Measurements from ENCODE around the gene SMIM13. TPM values are rescaled to one million over a fixed set of nuclear protein-coding genes. Genes with fewer than 3 reads are reported as not detected.

The SMIM13 gene
- total RNA-seq, 1 experiment from 2014 or later, result 17.7 TPM

DNA sequence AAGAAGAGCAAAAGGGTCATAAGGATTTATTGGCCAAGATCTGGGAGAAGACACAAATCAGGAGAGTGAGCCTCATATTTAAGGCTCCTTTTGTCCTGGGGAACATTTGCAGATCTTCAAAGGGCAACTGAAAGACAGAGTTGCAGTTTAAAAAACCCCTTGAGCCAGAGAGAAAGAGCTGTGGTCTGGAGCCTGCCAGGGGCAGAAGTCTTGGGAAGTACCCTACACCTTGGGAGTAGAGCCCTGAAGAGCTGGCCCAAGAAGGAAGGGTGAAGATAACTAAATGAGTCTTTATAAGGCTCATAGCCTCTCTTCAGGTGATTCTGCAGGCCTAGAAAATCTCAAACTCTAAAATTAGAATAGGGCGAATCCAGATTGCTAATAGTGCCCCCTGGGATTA lies 57.9 kb downstream of the SMIM13 start:
- no peak for DNase-seq (ENCODE audit: low read depth)

GRCh38 chr6:11152581-11152980 lies 58.9 kb downstream of the SMIM13 start:
- DNase-seq (ENCODE audit: low read depth), result no peak

GRCh38 chr6:11153447-11153846 lies 59.8 kb downstream of the SMIM13 start:
- DNase-seq (ENCODE audit: low read depth), result no peak

DNA sequence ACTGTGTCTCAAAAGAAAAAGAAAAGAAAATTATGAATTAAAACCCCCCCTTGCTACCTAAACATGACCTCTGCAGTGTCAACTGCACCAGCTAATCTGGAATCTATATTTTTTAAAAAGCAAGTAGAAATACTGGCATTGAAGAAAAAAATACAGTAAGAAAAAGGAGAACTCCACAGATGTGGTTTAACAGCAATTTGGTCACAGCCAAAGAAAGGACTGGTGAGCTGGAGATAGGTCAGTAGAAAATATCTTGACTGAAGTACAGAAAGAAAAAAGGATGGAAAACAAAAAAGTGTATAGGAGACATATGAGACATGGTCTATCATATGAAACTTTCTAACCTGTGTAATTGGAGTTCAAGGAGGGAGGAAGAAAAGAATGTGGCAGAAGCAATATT lies 62.0 kb downstream of the SMIM13 start:
- no peak for DNase-seq (ENCODE audit: low read depth)

- no peak for DNase-seq (ENCODE audit: low read depth)
These were observed 66.6 kb downstream of the SMIM13 start for GRCh38 chr6:11160199-11160598.

DNA sequence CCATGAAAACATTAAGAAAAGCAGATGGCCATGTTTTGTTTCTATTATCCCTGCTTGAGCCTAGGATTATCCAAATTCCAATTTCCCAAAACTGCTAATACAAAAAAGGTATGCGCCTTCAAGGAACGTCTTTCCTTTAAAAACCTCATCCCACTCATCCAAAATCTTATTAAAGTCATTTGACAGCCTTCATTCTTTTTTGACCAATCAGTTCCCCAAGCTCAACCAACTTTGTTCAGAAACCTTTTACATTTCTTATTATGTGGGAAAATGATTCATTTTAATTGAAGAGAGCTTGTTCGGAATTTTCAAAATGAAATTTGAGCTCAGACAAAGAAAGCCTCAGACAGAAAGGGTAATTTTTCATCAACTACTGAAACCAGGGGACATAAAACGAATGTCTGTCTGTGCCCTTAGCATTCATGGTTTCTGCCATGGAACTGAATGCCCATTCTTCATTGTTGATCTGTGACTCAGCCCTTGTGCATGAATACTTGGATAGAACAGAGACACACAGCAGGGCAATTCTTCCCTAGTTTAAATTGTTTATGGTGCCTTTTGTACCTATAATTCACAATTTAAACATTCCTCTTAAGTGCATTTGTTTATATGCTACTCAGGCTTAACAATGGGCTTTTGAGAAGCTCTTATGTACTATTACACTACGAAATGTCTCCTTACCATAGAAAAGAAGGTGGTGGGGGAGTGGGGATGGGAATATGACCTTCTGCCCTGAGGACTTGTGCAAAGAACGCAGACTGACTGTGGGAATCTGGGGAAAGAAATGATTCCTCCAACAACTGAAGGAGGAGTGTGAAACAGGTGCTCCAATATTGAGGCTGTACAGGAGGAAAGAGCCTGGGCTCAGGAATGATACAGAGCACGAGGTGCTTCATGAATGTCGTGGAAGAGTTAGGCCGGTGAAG lies 67.7 kb downstream of the SMIM13 start:
- peak; percentile 63 for DNase-seq (ENCODE audit: low read depth)

- DNase-seq (ENCODE audit: low read depth), result no peak
These were observed 68.6 kb downstream of the SMIM13 start for GRCh38 chr6:11162262-11162661.

DNA sequence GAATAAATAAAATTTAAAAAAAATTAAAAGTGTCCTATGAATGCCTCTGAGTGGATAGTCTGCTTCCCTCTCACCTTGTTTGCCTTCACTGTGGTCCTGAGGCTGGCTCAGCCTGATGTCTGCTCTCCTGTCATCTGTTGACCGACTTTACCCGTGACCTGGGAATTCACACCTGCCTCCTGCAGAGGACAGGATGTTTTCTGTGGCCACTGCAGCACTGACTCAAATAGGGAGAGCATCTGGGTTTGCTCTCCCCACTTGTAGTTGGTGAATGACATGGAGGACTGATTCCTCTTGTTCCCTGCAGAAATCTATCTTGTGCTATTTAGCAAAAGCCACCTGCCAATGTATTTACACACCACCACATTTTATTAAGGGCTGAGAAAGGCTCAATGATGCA lies 70.3 kb downstream of the SMIM13 start:
- DNase-seq (ENCODE audit: low read depth), result no peak

GRCh38 chr6:11164717-11165646 lies 71.3 kb downstream of the SMIM13 start:
- no peak for DNase-seq (ENCODE audit: low read depth)

DNA sequence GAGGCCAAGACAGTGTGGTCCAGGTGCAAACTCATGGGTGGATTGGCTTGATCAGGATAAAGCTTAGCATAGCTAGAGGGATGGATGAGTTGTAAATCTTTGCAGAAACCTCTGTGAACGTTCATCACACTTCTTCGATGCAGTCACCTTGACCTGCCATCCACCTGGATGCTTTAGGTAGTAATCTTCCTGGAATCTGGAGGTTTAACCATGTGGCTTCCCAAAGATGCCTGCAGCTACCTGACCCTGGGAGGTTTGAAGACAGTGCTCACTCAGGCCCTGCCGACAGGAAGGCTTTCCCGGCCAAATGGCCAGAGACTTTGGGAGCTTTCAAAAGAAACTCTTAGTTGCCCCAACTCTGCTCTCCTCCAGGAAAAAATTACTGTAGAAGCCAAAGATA lies 73.3 kb downstream of the SMIM13 start:
- DNase-seq (ENCODE audit: low read depth), result no peak

- no peak for DNase-seq (ENCODE audit: low read depth)
These were observed 74.5 kb downstream of the SMIM13 start for GRCh38 chr6:11168091-11168635.

- no peak for DNase-seq (ENCODE audit: low read depth)
These were observed 78.3 kb downstream of the SMIM13 start for GRCh38 chr6:11171952-11172351.

DNA sequence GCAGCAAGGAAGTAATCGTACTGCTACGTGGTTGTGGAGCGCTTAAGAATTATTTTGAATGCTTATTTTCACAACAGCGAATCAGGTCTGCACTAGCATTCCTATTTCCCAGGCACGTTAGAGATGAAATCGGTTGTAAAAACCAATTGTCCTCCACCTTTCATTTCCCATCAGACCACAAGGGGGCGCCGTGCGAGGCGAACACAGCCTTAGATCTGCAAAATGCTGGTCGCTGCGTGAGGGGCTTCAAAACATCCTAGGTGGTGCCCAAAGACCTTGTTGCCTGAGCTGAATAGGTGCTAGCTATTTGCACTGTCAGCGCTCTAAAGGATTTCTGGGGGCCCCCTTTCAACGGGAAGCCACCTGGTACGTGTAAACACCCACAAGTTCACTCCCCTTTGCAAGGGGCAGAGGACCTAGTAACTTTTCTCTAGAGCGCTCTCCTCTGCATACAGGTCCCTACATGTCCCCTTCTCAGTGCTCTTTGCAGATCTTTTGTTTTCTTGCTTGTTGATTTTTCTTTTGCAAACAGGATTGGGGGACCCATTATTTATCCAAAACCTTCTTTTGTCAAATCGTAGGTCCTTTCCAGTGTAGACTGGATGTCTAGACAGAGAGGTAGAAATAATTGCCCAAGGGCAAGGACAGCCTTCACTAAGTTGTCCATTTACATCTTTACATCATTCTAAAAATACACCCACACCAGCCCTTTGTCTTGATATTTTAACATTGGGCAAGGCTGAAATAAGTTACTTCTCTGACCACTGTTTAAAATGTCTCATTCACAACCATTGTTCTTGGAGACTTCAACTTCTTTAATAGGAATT lies 79.1 kb downstream of the SMIM13 start:
- no peak for DNase-seq (ENCODE audit: low read depth)

DNA sequence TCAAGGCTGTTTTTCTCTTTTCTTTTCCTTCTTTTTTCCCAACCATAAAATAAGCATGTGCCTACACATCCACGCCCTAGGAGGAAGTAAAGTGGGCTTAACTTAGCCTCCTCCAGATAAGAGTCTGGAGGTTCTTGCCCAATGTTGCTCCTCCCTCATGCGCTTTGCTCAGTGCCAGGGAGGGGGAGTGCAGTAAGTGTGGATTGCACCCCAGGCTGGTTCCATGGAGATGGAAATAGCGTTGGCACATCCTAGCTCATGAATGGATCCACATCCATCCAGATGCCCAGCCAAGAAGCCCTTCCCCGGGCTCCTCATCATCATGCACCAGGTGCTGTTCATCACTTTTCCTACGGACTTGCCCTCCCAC lies 80.6 kb downstream of the SMIM13 start:
- DNase-seq (ENCODE audit: low read depth), result no peak

DNA sequence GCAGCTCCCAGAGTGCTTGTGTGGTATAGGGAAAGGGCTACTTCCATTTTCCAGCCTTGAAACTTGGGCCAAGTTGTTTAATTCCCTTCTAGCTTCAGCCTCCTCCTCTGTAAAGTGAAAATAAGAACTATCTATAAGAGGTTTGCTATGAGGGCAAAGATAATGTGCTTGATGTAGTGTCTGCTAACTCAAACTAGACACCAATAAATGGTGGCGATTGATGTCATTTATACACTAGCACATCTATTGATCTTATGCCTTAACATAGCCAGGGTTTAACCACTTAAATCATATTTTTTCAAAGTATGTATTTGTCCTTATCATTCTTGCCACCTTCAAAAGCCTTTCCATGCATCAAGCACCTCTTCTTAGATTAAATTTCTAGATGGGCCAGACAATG lies 83.6 kb downstream of the SMIM13 start:
- DNase-seq (ENCODE audit: low read depth), result no peak

- no peak for DNase-seq (ENCODE audit: low read depth)
These were observed 85.4 kb downstream of the SMIM13 start for GRCh38 chr6:11179088-11179418.

GRCh38 chr6:11179419-11180202 lies 86.0 kb downstream of the SMIM13 start:
- DNase-seq (ENCODE audit: low read depth), result no peak

DNA sequence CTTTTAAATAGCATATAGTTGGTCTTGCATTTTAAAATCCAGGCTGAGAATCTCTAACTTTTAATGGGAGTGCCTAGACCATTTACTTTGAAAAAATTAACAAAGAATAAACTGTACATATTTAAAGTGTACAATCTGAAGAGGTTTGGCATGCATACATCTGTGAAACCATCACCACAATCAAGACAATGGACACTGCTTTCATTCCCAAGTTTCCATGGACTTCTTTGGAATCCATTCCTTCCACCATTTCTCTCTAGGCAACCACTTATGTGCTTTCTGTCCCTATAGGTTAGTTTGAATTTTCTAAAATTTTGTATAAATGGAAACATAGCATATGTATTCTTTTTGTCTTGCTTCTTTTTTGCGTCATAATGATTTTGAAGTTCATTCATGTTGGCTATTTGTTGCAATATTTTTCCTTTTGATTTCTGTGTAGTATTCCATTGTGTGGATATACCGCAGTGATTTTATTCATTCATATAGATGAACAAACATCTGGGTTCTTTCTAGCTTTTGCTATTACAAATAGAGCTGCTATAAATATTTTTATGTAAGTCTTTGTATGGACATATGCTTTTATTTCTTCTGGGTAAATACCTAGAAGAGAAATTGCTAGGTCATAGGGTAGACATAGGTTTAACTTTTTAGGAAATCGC lies 88.0 kb downstream of the SMIM13 start:
- DNase-seq (ENCODE audit: low read depth), result no peak

DNA sequence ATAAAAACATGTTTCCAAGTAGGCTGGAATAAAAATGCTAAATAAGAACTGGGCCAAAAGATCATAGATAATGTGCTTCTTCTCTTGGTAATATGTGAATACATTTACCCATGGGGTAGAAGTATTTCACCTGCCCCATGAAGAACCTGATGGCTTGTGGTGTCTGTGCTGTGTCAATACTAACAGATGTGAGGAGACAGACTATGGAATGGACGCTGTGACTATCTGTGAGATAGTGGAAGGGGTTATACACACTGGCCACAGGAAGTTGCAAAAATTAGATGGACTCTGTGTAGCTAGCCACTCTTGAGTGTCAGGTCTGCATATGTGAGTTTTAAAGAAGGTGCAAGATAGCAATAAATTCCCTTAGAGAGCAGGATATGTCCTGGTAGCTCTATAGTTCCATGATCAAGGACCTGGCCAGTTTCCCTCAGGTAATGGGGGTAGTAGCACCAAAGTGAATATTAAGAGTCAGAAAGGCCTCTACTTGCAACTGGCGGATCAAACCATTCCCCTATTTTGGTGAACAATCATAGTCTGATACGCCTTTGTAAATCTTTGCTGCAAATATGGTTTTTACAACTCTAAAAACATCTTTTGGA lies 90.2 kb downstream of the SMIM13 start:
- no peak for DNase-seq (ENCODE audit: low read depth)
